Neuron (in vitro differentiated cells): ENCODE measurements around the gene NUMB.

Experiments used
- H2AFZ ChIP-seq: one replicate; pipeline ENCODE4 v1.6.1; 2013; ENCODE audit warnings: low read depth, mild to moderate bottlenecking, inconsistent platforms, low read length, moderate library complexity
- H3K27me3 ChIP-seq: one replicate; pipeline ENCODE4 v1.6.1; 2013; ENCODE audit warnings: low read length; ENCODE audit not compliant: insufficient read depth
- H3K36me3 ChIP-seq: one replicate; pipeline ENCODE4 v1.6.1; 2013; ENCODE audit warnings: low read length; ENCODE audit not compliant: insufficient read depth
- H3K4me1 ChIP-seq: one replicate; pipeline ENCODE4 v1.6.1; 2013; ENCODE audit warnings: low read length; ENCODE audit not compliant: insufficient read depth
- H3K4me3 ChIP-seq: 2 replicates; pipeline ENCODE4 v1.5.1; 2013; ENCODE audit warnings: mild to moderate bottlenecking, low read length, moderate library complexity
- H3K9me3 ChIP-seq: one replicate; pipeline ENCODE4 v1.6.1; 2013; ENCODE audit warnings: low read length

NUMB gene

DNA sequence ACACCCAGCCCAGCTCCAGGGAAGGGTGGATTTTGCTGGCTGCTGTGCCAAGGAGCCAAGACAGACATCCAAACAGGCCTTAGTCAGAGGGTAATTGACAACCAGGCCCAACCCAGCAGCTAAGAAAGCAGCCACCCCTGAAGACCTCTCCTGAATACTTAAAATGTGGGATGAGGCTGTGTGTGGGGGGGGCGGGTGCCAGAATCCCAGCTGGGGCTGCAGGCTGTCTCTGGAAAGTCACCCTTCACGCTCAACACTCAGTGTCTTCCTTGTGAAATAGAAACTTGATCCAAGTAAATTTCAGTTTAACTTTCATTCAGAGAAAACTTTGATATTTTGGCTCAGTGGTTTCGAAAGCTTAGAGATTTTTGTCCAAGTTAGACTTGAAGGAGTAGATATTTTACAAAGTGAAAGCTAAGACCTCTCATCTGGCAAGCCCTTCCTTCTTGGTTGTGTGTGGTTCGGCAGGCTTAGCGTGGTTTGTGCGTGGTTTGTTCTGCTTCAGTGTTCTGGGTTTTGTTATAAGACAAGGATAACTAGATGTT lies 215.9 kb downstream of the NUMB start:
- H3K9me3 ChIP-seq = no peaks in the 10 kb centered on the region
- H2AFZ ChIP-seq = no peak overlapping the region
- H3K27me3 ChIP-seq = no peaks in the 10 kb centered on the region
- H3K4me3 ChIP-seq = no peak overlapping the region
- H3K4me1 ChIP-seq = peaks cover 22% of the 10 kb centered on the region
- H3K36me3 ChIP-seq = no peaks in the 10 kb centered on the region

- no peak overlapping the region for H3K4me3 ChIP-seq
- H3K27me3 ChIP-seq = no peaks in the 10 kb centered on the region
- no peak overlapping the region for H2AFZ ChIP-seq
- peaks cover 22% of the 10 kb centered on the region for H3K4me1 ChIP-seq
- no peaks in the 10 kb centered on the region for H3K36me3 ChIP-seq
- H3K9me3 ChIP-seq = no peaks in the 10 kb centered on the region
Observed at GRCh38 chr14:73241481-73242165, 216.7 kb downstream of the NUMB start.

- Histone ChIP-seq H3K9me3 (no peaks in the 10 kb centered on the region), H3K36me3 (no peaks in the 10 kb centered on the region), H3K4me1 (peaks cover 26% of the 10 kb centered on the region), H2AFZ (no peak overlapping the region), H3K4me3 (no peak overlapping the region), H3K27me3 (no peaks in the 10 kb centered on the region)
Observed at GRCh38 chr14:73240816-73241480, 217.4 kb downstream of the NUMB start.

- H3K36me3 ChIP-seq = no peaks in the 10 kb centered on the region
- no peak overlapping the region for H3K4me3 ChIP-seq
- H2AFZ ChIP-seq = no peak overlapping the region
- peaks cover 40% of the 10 kb centered on the region for H3K4me1 ChIP-seq
- no peaks in the 10 kb centered on the region for H3K9me3 ChIP-seq
- H3K27me3 ChIP-seq = no peaks in the 10 kb centered on the region
Observed at GRCh38 chr14:73239393-73240241, 218.7 kb downstream of the NUMB start.

GRCh38 chr14:73238941-73239340 lies 219.4 kb downstream of the NUMB start:
- no peak overlapping the region for H3K4me3 ChIP-seq
- peaks cover 42% of the 10 kb centered on the region for H3K4me1 ChIP-seq
- H3K27me3 ChIP-seq = no peaks in the 10 kb centered on the region
- no peaks in the 10 kb centered on the region for H3K36me3 ChIP-seq
- H2AFZ ChIP-seq = no peak overlapping the region
- no peaks in the 10 kb centered on the region for H3K9me3 ChIP-seq

GRCh38 chr14:73238424-73238852 lies 219.9 kb downstream of the NUMB start:
- no peaks in the 10 kb centered on the region for H3K36me3 ChIP-seq
- no peaks in the 10 kb centered on the region for H3K9me3 ChIP-seq
- H3K4me3 ChIP-seq = peak overlapping the region; percentile 14
- H3K4me1 ChIP-seq = peaks cover 42% of the 10 kb centered on the region
- H2AFZ ChIP-seq = peak overlapping the region; percentile 9
- H3K27me3 ChIP-seq = no peaks in the 10 kb centered on the region

DNA sequence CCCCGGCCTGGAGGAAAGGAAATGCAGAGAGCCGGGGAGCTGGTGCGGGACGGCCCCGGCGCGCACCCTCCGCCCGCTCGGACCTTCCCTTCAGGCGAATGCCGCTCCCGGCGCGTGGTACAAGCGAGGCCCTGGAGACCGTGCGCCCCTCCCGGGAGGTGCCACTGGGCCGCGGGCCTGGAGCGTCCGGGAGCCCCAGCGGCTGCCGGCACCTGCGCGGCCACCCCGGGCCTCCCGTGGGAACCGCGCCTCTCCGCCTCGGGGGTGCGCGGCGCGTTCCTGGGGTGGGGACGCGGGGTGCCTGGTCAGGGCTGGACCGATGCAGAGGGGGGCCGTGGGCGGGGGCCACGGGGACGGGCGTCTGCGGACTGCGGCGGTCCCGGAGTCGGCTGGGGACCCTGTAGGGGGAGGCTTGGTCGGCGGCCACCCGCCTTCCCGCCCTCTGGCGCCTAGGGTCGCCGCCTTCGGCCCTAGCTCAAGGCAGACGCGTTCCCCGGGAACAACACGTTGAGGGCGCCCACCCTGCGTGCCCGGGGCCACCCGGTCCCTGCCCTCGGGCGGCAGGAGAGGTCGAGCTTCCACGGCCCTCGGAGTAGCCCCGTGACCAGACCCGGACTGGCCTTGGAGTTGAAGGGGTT lies 220.4 kb downstream of the NUMB start:
- H3K36me3 ChIP-seq = no peaks in the 10 kb centered on the region
- no peaks in the 10 kb centered on the region for H3K9me3 ChIP-seq
- H3K27me3 ChIP-seq = no peaks in the 10 kb centered on the region
- peaks cover 42% of the 10 kb centered on the region for H3K4me1 ChIP-seq
- H2AFZ ChIP-seq = peak overlapping the region; percentile 9
- peak overlapping the region; percentile 14 for H3K4me3 ChIP-seq

- Histone ChIP-seq H3K36me3 (no peaks in the 10 kb centered on the region), H3K27me3 (no peaks in the 10 kb centered on the region), H3K9me3 (no peaks in the 10 kb centered on the region), H3K4me3 (peak within 1 kb of the TSS; percentile 14), H3K4me1 (peaks cover 41% of the 10 kb centered on the region), H2AFZ (peak within 1 kb of the TSS; percentile 9)
Observed at GRCh38 chr14:73237219-73237785, 221.0 kb downstream of the NUMB start, which contains the start of gene PAPLN. TSS of gene PAPLN (plus strand) at chr14:73237506. CDS start at chr14:73239779, 2,273 bp downstream.

DNA sequence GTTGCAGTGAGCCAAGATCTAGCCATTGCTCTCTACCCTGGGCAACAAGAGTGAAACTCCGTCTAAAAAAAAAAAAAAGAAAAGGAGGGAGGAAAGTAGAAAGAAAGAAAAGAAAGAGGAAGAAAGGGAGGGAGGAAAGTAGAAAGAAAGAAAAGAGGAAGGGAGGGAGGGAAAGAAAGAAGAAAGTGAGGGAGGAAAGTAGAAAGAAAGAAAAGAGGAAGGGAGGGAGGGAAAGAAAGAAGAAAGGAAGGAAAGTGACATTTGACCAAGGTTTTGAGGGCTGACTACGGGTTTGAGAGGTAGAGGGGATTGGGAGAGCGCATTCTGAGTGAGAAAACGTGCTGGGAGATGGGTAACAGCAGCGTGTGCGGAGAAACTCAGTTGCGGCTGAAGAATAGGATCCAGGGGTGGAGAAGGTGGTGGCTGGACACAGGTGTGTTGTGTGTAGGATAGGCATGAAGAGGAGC lies 221.6 kb downstream of the NUMB start:
- Histone ChIP-seq H2AFZ (no peak overlapping the region), H3K36me3 (no peaks in the 10 kb centered on the region), H3K9me3 (no peaks in the 10 kb centered on the region), H3K27me3 (no peaks in the 10 kb centered on the region), H3K4me1 (peaks cover 38% of the 10 kb centered on the region), H3K4me3 (no peak overlapping the region)

DNA sequence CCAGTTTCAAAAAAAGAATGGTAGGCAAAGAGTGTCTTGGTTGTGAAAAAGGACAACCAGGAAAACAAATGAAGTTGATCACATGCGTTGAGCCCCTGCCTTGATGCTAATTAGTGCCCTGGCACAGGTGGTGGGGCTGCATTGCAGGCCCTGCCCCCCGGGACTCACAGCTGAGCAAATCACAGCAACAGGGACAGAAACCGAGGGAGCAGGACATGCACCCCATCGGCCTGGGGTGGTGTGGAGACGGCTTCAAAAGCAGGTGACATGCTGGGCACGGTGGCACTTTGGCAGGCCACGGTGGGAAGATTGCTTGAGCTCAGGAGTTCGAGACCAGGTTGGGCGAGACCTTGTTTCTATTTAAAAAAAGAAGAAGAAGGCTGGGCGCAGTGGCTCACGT lies 222.2 kb downstream of the NUMB start:
- Histone ChIP-seq H3K4me1 (peaks cover 37% of the 10 kb centered on the region), H3K27me3 (no peaks in the 10 kb centered on the region), H3K4me3 (no peak overlapping the region), H2AFZ (peak overlapping the region; percentile 52), H3K36me3 (no peaks in the 10 kb centered on the region), H3K9me3 (no peaks in the 10 kb centered on the region)

- H2AFZ ChIP-seq = peak overlapping the region; percentile 52
- H3K4me3 ChIP-seq = peak overlapping the region; percentile 15
- no peaks in the 10 kb centered on the region for H3K36me3 ChIP-seq
- peaks cover 37% of the 10 kb centered on the region for H3K4me1 ChIP-seq
- no peaks in the 10 kb centered on the region for H3K9me3 ChIP-seq
- no peaks in the 10 kb centered on the region for H3K27me3 ChIP-seq
Observed at GRCh38 chr14:73235531-73236155, 222.7 kb downstream of the NUMB start.
